Keratinocyte (primary cell): Measurements from ENCODE around the gene OVOL2.

Source experiments
- CTCF ChIP-seq, 3 experiments: IDR thresholded peaks in 1 of 3; conservative IDR thresholded peaks in 1 of 3; optimal IDR thresholded peaks in 1 of 3; 2 replicates in 2 of 3; 3 replicates in 1 of 3; pipeline versions ENCODE3 to v1.5.1; 2011; ENCODE audit warnings: low read length in 3 of 3, mild to moderate bottlenecking in 3 of 3, moderate library complexity in 2 of 3, control low read depth in 1 of 3, inconsistent platforms in 1 of 3; ENCODE audit not compliant: insufficient read depth in 2 of 3; ENCODE audit errors: extremely low read depth in 1 of 3
- EZH2 ChIP-seq: IDR thresholded peaks from one replicate; pipeline ENCODE4 v1.6.1; 2012; ENCODE audit warnings: inconsistent platforms, mild to moderate bottlenecking, low read length, moderate library complexity

- no peak for TF ChIP-seq CTCF (optimal IDR thresholded peaks at IDR 0.05 in 1 of 3, IDR thresholded peaks at IDR 0.05 in 1 of 3, conservative IDR thresholded peaks at IDR 0.05 in 1 of 3; ENCODE audit: extremely low read depth in 1 of 3, insufficient read depth in 2 of 3, low read length in 3 of 3)
- TF ChIP-seq EZH2, result no peak
Measured at GRCh38 chr20:18079756-18080353, 22.1 kb upstream of the OVOL2 start.
